Thyroid gland (tissue), 4 donors: Measurements from ENCODE around the gene MANBA. TPM values are rescaled to one million over a fixed set of nuclear protein-coding genes. Genes with fewer than 3 reads are reported as not detected.
"Not testable (repeated sequence)": the region's sequence is repeated elsewhere in the genome, so short reads cannot be mapped to it uniquely, and the experiment has no call there.

ENCODE experiments used
- DNase-seq, 2 donors: peaks; one replicate each; pipeline ENCODE4 v3.0.0-alpha.2; 2019
- H3K27ac ChIP-seq, 3 donors: fragments of 200-600 bp; sonication (generic); 1 replicate in 2 of 3; 2 replicates in 1 of 3; pipeline ENCODE4 v1.5.1; 2016 to 2019; ENCODE audit warnings: mild to moderate bottlenecking in 1 of 3, moderate library complexity in 1 of 3
- H3K27me3 ChIP-seq: fragments of 200-600 bp; sonication (generic); one replicate; pipeline ENCODE4 v1.5.1; 2019
- H3K36me3 ChIP-seq, 2 donors: fragments of 200-600 bp; sonication (generic); one replicate each; pipeline ENCODE4 v1.5.1; 2016 to 2019
- H3K4me1 ChIP-seq, 2 donors: fragments of 200-600 bp; sonication (generic); one replicate each; pipeline ENCODE4 v1.5.1; 2017 to 2019
- H3K4me3 ChIP-seq, 3 donors: fragments of 200-600 bp; sonication (generic); replicated peaks in 1 of 3; 1 replicate in 2 of 3; 2 replicates in 1 of 3; pipeline ENCODE4 v1.5.1; 2016; ENCODE audit warnings: mild to moderate bottlenecking in 1 of 3
- H3K9me3 ChIP-seq: fragments of 200-600 bp; sonication (generic); one replicate; pipeline ENCODE4 v1.5.1; 2017
- CTCF ChIP-seq, 6 experiments: fragments of 200-600 bp in 3 of 6; fragments of 450-650 bp in 3 of 6; sonication (generic) in 3 of 6; IDR thresholded peaks; one replicate each; pipeline ENCODE4 v1.5.1; 2016 to 2019; ENCODE audit warnings: antibody characterized with exemption in 6 of 6, mild to moderate bottlenecking in 2 of 6, inconsistent platforms in 1 of 6, moderate library complexity in 1 of 6
- POLR2A ChIP-seq, 2 donors: fragments of 450-650 bp; IDR thresholded peaks; one replicate each; pipeline ENCODE4 v1.6.1; 2017; ENCODE audit warnings: antibody characterized with exemption in 2 of 2, mild to moderate bottlenecking in 2 of 2, moderate library complexity in 1 of 2
- WGBS, 2 donors: methylation state at CpG; one replicate each; pipeline ENCODE4 v1.1.5; 2017; 5-methylcytosine and 5-hydroxymethylcytosine counted together
- intact Hi-C: fragments of 100-400 bp; cut with DNase I; formaldehyde crosslinking; loops from one replicate; pipeline ENCODE4 v1.15.1; 2023
- total RNA-seq, 4 donors: library from RNA; depleted of rRNA; stranded (reverse); fragments of >200 nt; gene quantifications; one replicate each; pipeline ENCODE4 v1.2.3, GENCODE V29; 2016

The MANBA gene
- total RNA-seq, 4 donors from 2014 or later, result 41.3 to 53.4 (median 45.5) TPM

DNA sequence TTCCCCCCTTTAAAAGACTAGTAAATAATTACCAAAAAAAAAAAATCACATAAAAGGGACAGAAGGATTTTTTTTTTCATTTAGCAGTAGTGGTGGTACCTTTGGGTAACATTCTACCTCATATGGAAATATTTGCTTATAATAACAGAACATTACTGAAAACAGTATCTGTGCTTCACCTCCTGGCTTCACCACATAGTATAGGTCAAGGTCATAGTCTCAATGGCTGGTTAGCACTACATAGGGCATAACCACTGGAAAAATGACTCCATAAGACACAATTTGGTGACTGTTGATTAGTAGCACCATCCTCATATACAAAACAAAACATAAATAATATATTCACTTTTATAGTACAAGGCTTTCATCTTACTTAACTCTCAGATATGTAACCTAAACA lies 34.7 kb downstream of the MANBA start:
- DNase-seq, result no peak
- Histone ChIP-seq H3K4me3 (no peak overlapping the region), H3K27me3 (no peaks in the 10 kb centered on the region), H3K9me3 (no peaks in the 10 kb centered on the region), H3K4me1 (no peaks in the 10 kb centered on the region), H3K36me3 (no peaks in the 10 kb centered on the region), H3K27ac (no peak overlapping the region)
- intact Hi-C loops, result no loop called here
- TF ChIP-seq POLR2A (IDR thresholded peaks at IDR 0.05) (no peak), CTCF (IDR thresholded peaks at IDR 0.05) (no peak)

DNA sequence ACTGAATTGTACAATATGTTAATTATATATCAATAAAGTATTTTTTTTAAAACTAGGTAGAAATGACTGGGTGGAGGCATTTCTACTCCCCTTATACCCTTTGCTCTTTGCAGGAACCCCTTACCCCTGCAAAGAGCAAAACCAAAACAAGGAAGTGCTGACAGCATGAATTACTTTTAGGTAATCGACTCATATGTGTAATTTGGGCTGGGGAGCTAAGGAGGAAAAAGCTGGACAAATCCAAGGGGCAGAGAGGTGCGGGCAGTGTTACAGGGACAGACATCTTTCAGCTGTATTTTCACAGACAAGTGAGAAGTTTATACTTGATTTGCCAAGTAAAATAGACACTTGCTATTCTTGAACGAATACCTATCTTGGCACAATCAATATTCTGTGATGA lies 35.5 kb downstream of the MANBA start:
- H3K36me3 ChIP-seq, result no peaks in the 10 kb centered on the region
- H3K4me1 ChIP-seq, result no peaks in the 10 kb centered on the region
- no peak for DNase-seq
- no peaks in the 10 kb centered on the region for H3K9me3 ChIP-seq
- no peaks in the 10 kb centered on the region for H3K27me3 ChIP-seq
- no peak overlapping the region for H3K4me3 ChIP-seq
- TF ChIP-seq POLR2A (IDR thresholded peaks at IDR 0.05) (no peak), CTCF (IDR thresholded peaks at IDR 0.05) (no peak)
- 70 to 72% methylated on average over 3 of the region's 3 CpGs for WGBS, 2 donors
- no peak overlapping the region for H3K27ac ChIP-seq
- intact Hi-C loops, result no loop called here

- H3K9me3 ChIP-seq, result no peaks in the 10 kb centered on the region
- no peaks in the 10 kb centered on the region for H3K36me3 ChIP-seq
- no peaks in the 10 kb centered on the region for H3K27me3 ChIP-seq
- TF ChIP-seq POLR2A (IDR thresholded peaks at IDR 0.05), result no peak
- TF ChIP-seq CTCF (IDR thresholded peaks at IDR 0.05), result no peak
- H3K4me3 ChIP-seq, result no peak overlapping the region
- intact Hi-C loops, result no loop called here
- no peak for DNase-seq
- no peaks in the 10 kb centered on the region for H3K4me1 ChIP-seq
- H3K27ac ChIP-seq, result no peak overlapping the region
Measured at GRCh38 chr4:102723511-102723910, 37.3 kb downstream of the MANBA start.

DNA sequence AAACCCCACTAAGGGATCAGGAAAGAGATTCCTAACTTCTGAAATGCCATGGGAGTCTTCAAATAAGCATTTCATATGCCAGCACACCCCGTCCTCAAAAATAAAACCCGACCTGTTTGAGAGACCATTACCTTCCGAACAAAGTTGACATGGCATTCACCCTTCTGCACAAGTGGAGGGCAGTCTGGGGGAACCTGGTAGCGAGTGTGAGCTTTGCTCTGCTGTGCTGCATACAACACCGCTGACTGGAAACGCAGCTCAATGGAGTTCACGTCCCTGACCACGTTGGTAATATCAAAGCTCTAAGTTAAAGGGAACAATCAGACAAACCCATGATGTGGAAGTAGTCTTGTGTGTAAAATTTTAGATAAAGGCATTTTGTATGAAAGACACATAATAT lies 38.0 kb downstream of the MANBA start:
- no peaks in the 10 kb centered on the region for H3K9me3 ChIP-seq
- DNase-seq, result no peak
- H3K4me3 ChIP-seq, result no peak overlapping the region
- TF ChIP-seq CTCF (IDR thresholded peaks at IDR 0.05) (no peak), POLR2A (IDR thresholded peaks at IDR 0.05) (no peak)
- no peaks in the 10 kb centered on the region for H3K36me3 ChIP-seq
- intact Hi-C loops, result no loop called here
- 89 to 94% methylated on average over 8 of the region's 8 CpGs for WGBS, 2 donors
- no peaks in the 10 kb centered on the region for H3K4me1 ChIP-seq
- no peak overlapping the region for H3K27ac ChIP-seq
- no peaks in the 10 kb centered on the region for H3K27me3 ChIP-seq

DNA sequence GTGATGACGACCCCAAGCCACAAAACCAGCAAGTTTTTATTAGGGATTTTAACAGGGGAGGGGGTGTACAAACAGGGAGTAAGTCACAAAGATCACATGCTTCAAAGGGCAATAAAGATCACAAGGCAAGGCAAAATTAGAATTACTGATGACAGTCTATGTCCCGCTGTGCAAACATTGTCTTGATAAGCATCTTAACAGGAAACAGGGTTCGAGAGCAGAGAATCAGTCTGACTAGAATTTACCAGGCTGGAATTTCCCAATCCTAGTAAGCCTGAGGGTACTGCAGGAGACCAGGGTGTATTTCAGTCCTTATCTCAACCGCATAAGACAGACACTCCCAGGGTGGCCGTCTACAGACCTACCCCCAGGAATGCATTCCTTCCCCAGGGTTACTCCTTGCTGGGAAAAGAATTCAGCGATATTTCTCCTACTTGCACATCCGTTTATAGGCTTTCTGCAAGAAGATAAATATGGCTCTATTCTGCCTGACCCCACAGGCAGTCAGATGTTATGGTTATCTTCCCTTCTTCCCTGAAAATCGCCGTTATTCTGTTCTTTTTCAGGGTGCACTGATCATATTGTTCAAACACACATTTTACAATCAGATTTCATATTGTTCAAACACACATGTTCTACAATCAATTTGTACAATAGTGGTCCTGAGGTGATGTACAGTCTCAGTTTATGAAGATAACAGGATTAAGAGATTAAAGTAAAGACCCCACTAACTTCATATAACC lies 41.8 kb downstream of the MANBA start:
- H3K27me3 ChIP-seq, H3K9me3 ChIP-seq, H3K4me1 ChIP-seq, H3K27ac ChIP-seq, DNase-seq, H3K4me3 ChIP-seq, H3K36me3 ChIP-seq, intact Hi-C loops: not testable (repeated sequence)
- 88 to 95% methylated on average over 9 of the region's 9 CpGs for WGBS, 2 donors
